OCI-LY3 (cell line): Measurements from ENCODE around the gene DOCK7.

Experiments
- H2AFZ ChIP-seq: fragments of 200-600, 300-600 bp; shearing (Covaris generic); 2 replicates; pipeline ENCODE4 v1.6.0; 2014; ENCODE audit warnings: antibody characterized with exemption, low read depth, low read length
- H3K27ac ChIP-seq: fragments of 200-600, 300-600 bp; sonication (generic); 2 replicates; pipeline ENCODE4 v1.5.1; 2014; ENCODE audit warnings: mild to moderate bottlenecking, low read length, moderate library complexity, mixed read lengths
- H3K27me3 ChIP-seq: fragments of 200-600, 300-600 bp; sonication (generic); 2 replicates; pipeline ENCODE4 v1.6.1; 2014; ENCODE audit warnings: low read depth, low read length, mixed read lengths
- H3K36me3 ChIP-seq: fragments of 200-600, 300-600 bp; sonication (generic); replicated peaks from 2 replicates; pipeline ENCODE3; 2014; ENCODE audit warnings: low read depth, low read length, mixed read lengths
- H3K4me1 ChIP-seq: fragments of 300-600, 200-600 bp; sonication (generic); 2 replicates; pipeline ENCODE4 v1.6.1; 2014; ENCODE audit warnings: low read length, mixed read lengths
- H3K4me2 ChIP-seq: fragments of 200-600, 300-600 bp; sonication (generic); 2 replicates; pipeline ENCODE4 v1.6.1; 2014; ENCODE audit warnings: low read length, mixed read lengths
- H3K4me3 ChIP-seq: fragments of 300-600, 200-600 bp; sonication (generic); 2 replicates; pipeline ENCODE4 v1.5.1; 2014; ENCODE audit warnings: antibody characterized with exemption, mild to moderate bottlenecking, low read length, moderate library complexity
- H3K79me2 ChIP-seq: fragments of 300-600, 200-600 bp; shearing (Covaris generic); 2 replicates; pipeline ENCODE4 v1.6.1; 2014; ENCODE audit warnings: mild to moderate bottlenecking, low read length, mixed read lengths
- H3K9ac ChIP-seq: fragments of 300-600, 200-600 bp; shearing (Covaris generic); 2 replicates; pipeline ENCODE4 v1.6.0; 2014; ENCODE audit warnings: mild to moderate bottlenecking, low read length, moderate library complexity
- H3K9me3 ChIP-seq: fragments of 200-600, 300-600 bp; shearing (Covaris generic); 2 replicates; pipeline ENCODE4 v1.6.1; 2014; ENCODE audit warnings: low read length, mixed read lengths; ENCODE audit not compliant: insufficient read depth
- H4K20me1 ChIP-seq: fragments of 200-600, 300-600 bp; sonication (generic); 2 replicates; pipeline ENCODE4 v1.6.1; 2016; ENCODE audit warnings: low read length, mixed read lengths; ENCODE audit not compliant: insufficient read depth
- EZH2phosphoT487 ChIP-seq: fragments of 200-600 bp; shearing (Covaris generic); IDR thresholded peaks from 2 replicates; pipeline ENCODE4 v1.6.1; 2018; ENCODE audit warnings: antibody characterized with exemption, mixed run types, low read depth
- TF ChIP-seq, protein P1 (sequence below): fragments of 200-600, 300-600 bp; sonication (generic); IDR thresholded peaks from 2 replicates; pipeline ENCODE4 v1.5.1; 2014; ENCODE audit warnings: antibody characterized with exemption, low read length, low read depth

Gene DOCK7

GRCh38 chr1:62728963-62729362, 40.8 kb upstream of the DOCK7 start:
- Histone ChIP-seq H3K9ac (no peak overlapping the region), H3K4me1 (peaks cover 31% of the 10 kb centered on the region), H3K36me3 (no peaks in the 10 kb centered on the region), H4K20me1 (no peaks in the 10 kb centered on the region), H3K4me3 (no peak overlapping the region), H2AFZ (no peak overlapping the region), H3K79me2 (no peaks in the 10 kb centered on the region), H3K9me3 (no peaks in the 10 kb centered on the region), H3K4me2 (no peak overlapping the region), H3K27me3 (peaks cover 32% of the 10 kb centered on the region), H3K27ac (no peak overlapping the region)
- TF ChIP-seq, protein P1, sequence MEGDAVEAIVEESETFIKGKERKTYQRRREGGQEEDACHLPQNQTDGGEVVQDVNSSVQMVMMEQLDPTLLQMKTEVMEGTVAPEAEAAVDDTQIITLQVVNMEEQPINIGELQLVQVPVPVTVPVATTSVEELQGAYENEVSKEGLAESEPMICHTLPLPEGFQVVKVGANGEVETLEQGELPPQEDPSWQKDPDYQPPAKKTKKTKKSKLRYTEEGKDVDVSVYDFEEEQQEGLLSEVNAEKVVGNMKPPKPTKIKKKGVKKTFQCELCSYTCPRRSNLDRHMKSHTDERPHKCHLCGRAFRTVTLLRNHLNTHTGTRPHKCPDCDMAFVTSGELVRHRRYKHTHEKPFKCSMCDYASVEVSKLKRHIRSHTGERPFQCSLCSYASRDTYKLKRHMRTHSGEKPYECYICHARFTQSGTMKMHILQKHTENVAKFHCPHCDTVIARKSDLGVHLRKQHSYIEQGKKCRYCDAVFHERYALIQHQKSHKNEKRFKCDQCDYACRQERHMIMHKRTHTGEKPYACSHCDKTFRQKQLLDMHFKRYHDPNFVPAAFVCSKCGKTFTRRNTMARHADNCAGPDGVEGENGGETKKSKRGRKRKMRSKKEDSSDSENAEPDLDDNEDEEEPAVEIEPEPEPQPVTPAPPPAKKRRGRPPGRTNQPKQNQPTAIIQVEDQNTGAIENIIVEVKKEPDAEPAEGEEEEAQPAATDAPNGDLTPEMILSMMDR: no peak
- no peak for TF ChIP-seq EZH2phosphoT487

DNA sequence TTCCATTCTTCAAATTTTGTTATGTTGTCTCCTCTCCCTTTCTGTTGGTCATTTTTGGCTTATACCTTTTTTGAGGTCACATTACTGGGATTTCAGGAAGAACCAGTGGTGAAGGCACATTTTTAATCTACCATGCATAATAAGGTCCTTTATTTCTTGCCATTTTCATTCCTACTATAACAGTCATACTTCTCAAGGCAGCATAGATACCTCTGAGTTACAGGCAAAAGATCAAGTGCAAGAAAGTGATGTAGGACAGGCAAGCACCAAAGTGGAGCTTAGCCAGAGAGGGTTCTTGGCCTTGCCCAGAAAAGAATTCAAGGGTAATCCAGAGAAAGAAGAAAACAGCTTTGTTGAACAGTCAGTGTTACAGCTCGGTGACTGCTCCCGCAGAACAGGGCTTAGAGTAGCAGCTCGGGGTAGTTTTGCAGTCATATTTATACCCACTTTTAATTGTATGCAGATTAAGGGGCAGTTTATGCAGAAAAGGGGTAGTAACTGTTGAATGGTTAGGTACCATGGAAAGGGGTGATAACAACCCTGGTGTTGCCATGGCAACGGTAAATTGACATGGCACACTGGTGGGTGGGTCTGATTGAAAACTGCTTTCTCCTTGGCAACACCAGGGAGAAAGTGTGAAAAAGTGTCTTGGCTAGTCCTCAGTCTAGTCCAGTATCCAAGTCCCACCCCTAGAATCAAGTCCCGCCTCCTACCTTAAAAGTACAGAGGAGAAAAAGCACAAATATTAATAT, 39.6 kb upstream of the DOCK7 start:
- Histone ChIP-seq H3K27ac (no peak overlapping the region), H3K36me3 (no peaks in the 10 kb centered on the region)

GRCh38 chr1:62726011-62726442, 37.8 kb upstream of the DOCK7 start:
- Histone ChIP-seq H3K4me1 (peaks cover 38% of the 10 kb centered on the region), H3K9me3 (no peaks in the 10 kb centered on the region), H3K27ac (no peak overlapping the region), H4K20me1 (no peaks in the 10 kb centered on the region), H3K4me3 (no peak overlapping the region), H3K36me3 (no peaks in the 10 kb centered on the region), H3K27me3 (peaks cover 37% of the 10 kb centered on the region), H2AFZ (no peak overlapping the region), H3K79me2 (no peaks in the 10 kb centered on the region), H3K4me2 (no peak overlapping the region), H3K9ac (no peak overlapping the region)
- TF ChIP-seq, protein P1: no peak
- no peak for TF ChIP-seq EZH2phosphoT487

More for the DNA sequence above, 39.6 kb upstream of the DOCK7 start:
- Histone ChIP-seq H2AFZ (no peak overlapping the region), H4K20me1 (no peaks in the 10 kb centered on the region), H3K4me3 (no peak overlapping the region), H3K4me1 (peaks cover 41% of the 10 kb centered on the region), H3K9ac (no peak overlapping the region), H3K9me3 (no peaks in the 10 kb centered on the region), H3K79me2 (no peaks in the 10 kb centered on the region), H3K4me2 (no peak overlapping the region), H3K27me3 (peaks cover 35% of the 10 kb centered on the region)
- TF ChIP-seq, protein P1: no peak

- H3K4me1 ChIP-seq: peaks cover 38% of the 10 kb centered on the region
- H3K79me2 ChIP-seq: no peaks in the 10 kb centered on the region
- H3K36me3 ChIP-seq: no peaks in the 10 kb centered on the region
- no peak overlapping the region for H3K9ac ChIP-seq
- no peak overlapping the region for H2AFZ ChIP-seq
- H4K20me1 ChIP-seq: no peaks in the 10 kb centered on the region
- TF ChIP-seq, protein P1: no peak
- H3K27me3 ChIP-seq: peaks cover 35% of the 10 kb centered on the region
- H3K4me2 ChIP-seq: peak overlapping the region; percentile 53
- no peak overlapping the region for H3K27ac ChIP-seq
- H3K9me3 ChIP-seq: no peaks in the 10 kb centered on the region
- no peak overlapping the region for H3K4me3 ChIP-seq
These were observed 37.1 kb upstream of the DOCK7 start for GRCh38 chr1:62725255-62725654.
